HG02870 (cell line): Measurements from ENCODE around the gene SPECC1.
"Not testable (repeated sequence)": the region's sequence is repeated elsewhere in the genome, so short reads cannot be mapped to it uniquely, and the experiment has no call there.

Experiments used
- ATAC-seq: cut with Tn5 transposase; IDR thresholded peaks from one replicate; pipeline ENCODE4 v1.9.1; 2021; ENCODE audit warnings: mild to moderate bottlenecking, moderate library complexity; ENCODE audit not compliant: unreplicated experiment

SPECC1 gene

GRCh38 chr17:20158580-20158979 lies 149.4 kb downstream of the SPECC1 start:
- no peak for ATAC-seq

- ATAC-seq = no peak
These were observed 150.4 kb downstream of the SPECC1 start for GRCh38 chr17:20159406-20160069.

GRCh38 chr17:20165516-20165915 lies 156.4 kb downstream of the SPECC1 start:
- ATAC-seq = not testable (repeated sequence)

GRCh38 chr17:20170085-20170484 lies 160.9 kb downstream of the SPECC1 start:
- no peak for ATAC-seq

GRCh38 chr17:20171741-20172365 lies 162.7 kb downstream of the SPECC1 start:
- no peak for ATAC-seq

GRCh38 chr17:20172376-20172775 lies 163.2 kb downstream of the SPECC1 start:
- ATAC-seq = no peak

GRCh38 chr17:20173091-20173490 lies 163.9 kb downstream of the SPECC1 start:
- no peak for ATAC-seq

GRCh38 chr17:20174588-20175265 lies 165.6 kb downstream of the SPECC1 start:
- no peak for ATAC-seq

- ATAC-seq = no peak
These were observed 169.9 kb downstream of the SPECC1 start for GRCh38 chr17:20179041-20179440.

- ATAC-seq = no peak
These were observed 171.5 kb downstream of the SPECC1 start for GRCh38 chr17:20180661-20181060.

GRCh38 chr17:20184181-20184580 lies 175.0 kb downstream of the SPECC1 start:
- ATAC-seq = no peak

GRCh38 chr17:20184977-20185619 lies 175.9 kb downstream of the SPECC1 start:
- no peak for ATAC-seq

- ATAC-seq = no peak
These were observed 177.9 kb downstream of the SPECC1 start for GRCh38 chr17:20187049-20187448.

- ATAC-seq = no peak
These were observed 180.1 kb downstream of the SPECC1 start for GRCh38 chr17:20189302-20189701.

GRCh38 chr17:20189979-20190378 lies 180.8 kb downstream of the SPECC1 start:
- no peak for ATAC-seq

GRCh38 chr17:20190605-20191004 lies 181.4 kb downstream of the SPECC1 start:
- no peak for ATAC-seq

GRCh38 chr17:20191056-20191455 lies 181.9 kb downstream of the SPECC1 start:
- ATAC-seq = no peak

- ATAC-seq = not testable (repeated sequence)
These were observed 187.1 kb downstream of the SPECC1 start for GRCh38 chr17:20196286-20196685.

GRCh38 chr17:20197272-20197926 lies 188.2 kb downstream of the SPECC1 start:
- ATAC-seq = no peak

- no peak for ATAC-seq
These were observed 191.0 kb downstream of the SPECC1 start for GRCh38 chr17:20200016-20200795.
